ENCODE results near the gene CHRM1. TPM values are rescaled to one million over a fixed set of nuclear protein-coding genes. Genes with fewer than 3 reads are reported as not detected.
"Not testable (repeated sequence)": the region's sequence is repeated elsewhere in the genome, so short reads cannot be mapped to it uniquely, and the experiment has no call there.

CHRM1 gene
- total and polyA plus RNA-seq, 2 donors from 2014 or later = 0.22 to 0.44 TPM

DNA sequence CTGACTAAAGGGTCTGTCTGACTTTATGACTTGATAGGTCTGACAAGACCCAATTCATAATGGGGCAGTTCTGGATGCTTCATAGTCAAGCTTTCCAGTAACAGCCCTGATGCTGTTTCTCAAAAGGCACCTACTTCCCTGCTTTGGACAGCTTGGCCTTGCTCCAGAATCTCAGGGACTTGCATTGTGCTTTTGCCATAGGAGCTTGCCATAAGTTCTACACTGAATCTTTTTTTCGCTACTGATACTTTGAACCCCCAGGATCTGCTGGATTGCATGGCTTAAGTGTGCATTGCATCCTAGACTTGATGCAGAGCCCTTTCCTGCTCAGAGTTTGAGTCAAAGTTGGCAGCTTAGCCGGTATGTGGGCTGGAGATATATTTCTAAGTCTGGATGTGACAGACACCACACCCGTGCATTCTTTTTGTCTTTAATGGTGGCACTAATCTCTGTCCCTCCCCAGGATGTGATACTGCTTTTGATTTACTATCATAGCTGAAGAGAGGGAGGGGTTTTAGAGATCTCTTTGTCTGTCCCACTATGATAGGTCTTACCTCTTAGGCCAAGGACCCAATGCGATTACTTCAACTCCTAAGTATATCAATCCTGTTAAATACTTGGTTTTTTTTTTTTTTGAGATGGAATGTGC lies 57.4 kb downstream of the CHRM1 start:
- Histone ChIP-seq H3K9ac (ENCODE audit: low read length in 3 of 3) (no peak overlapping the region), H3K27ac (ENCODE audit: low read depth in 2 of 2, low read length in 2 of 2) (no peak overlapping the region), H3K9me3 (ENCODE audit: control insufficient read depth in 2 of 3, insufficient read depth in 1 of 3, low read length in 3 of 3) (no peaks in the 10 kb centered on the region), H3K27me3 (ENCODE audit: control insufficient read depth, insufficient read depth, low read length) (no peaks in the 10 kb centered on the region), H3K4me1 (ENCODE audit: control insufficient read depth in 2 of 3, insufficient read depth in 2 of 3, low read depth in 1 of 3, low read length in 3 of 3) (no peaks in the 10 kb centered on the region), H3K36me3 (ENCODE audit: control insufficient read depth in 2 of 3, insufficient read depth in 3 of 3, low read length in 3 of 3) (no peaks in the 10 kb centered on the region), H3K4me3 (ENCODE audit: low read length in 3 of 3) (no peak overlapping the region)
- TF ChIP-seq, protein P1, sequence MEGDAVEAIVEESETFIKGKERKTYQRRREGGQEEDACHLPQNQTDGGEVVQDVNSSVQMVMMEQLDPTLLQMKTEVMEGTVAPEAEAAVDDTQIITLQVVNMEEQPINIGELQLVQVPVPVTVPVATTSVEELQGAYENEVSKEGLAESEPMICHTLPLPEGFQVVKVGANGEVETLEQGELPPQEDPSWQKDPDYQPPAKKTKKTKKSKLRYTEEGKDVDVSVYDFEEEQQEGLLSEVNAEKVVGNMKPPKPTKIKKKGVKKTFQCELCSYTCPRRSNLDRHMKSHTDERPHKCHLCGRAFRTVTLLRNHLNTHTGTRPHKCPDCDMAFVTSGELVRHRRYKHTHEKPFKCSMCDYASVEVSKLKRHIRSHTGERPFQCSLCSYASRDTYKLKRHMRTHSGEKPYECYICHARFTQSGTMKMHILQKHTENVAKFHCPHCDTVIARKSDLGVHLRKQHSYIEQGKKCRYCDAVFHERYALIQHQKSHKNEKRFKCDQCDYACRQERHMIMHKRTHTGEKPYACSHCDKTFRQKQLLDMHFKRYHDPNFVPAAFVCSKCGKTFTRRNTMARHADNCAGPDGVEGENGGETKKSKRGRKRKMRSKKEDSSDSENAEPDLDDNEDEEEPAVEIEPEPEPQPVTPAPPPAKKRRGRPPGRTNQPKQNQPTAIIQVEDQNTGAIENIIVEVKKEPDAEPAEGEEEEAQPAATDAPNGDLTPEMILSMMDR (IDR thresholded peaks at IDR 0.05; ENCODE audit: borderline replicate concordance, extremely low read depth, insufficient read depth) = no peak
- intact Hi-C loops (cut with DNase I) = loop anchor here (10.0 kb wide), 1 partner anchor 79 kb away; the partner anchor contains the start of gene TMEM179B
- FAIRE-seq = no peak
- DNase-seq = peak in 1 of 5 donors; percentile 1

GRCh38 chr11:62861564-62862192 lies 59.5 kb downstream of the CHRM1 start:
- H3K27ac ChIP-seq (ENCODE audit: low read depth in 2 of 2, low read length in 2 of 2); FAIRE-seq; H3K9ac ChIP-seq (ENCODE audit: low read length in 3 of 3); H3K4me3 ChIP-seq (ENCODE audit: low read length in 3 of 3); H3K27me3 ChIP-seq (ENCODE audit: control insufficient read depth, insufficient read depth, low read length); H3K36me3 ChIP-seq (ENCODE audit: control insufficient read depth in 2 of 3, insufficient read depth in 3 of 3, low read length in 3 of 3); H3K9me3 ChIP-seq (ENCODE audit: control insufficient read depth in 2 of 3, insufficient read depth in 1 of 3, low read length in 3 of 3); H3K4me1 ChIP-seq (ENCODE audit: control insufficient read depth in 2 of 3, insufficient read depth in 2 of 3, low read depth in 1 of 3, low read length in 3 of 3): not testable (repeated sequence)
- intact Hi-C loops (cut with DNase I) = loop anchor here (10.0 kb wide), 1 partner anchor 77 kb away; the partner anchor contains the start of gene TMEM179B
- peak in 1 of 5 donors; percentile 35 for DNase-seq

- TF ChIP-seq, protein P1 (IDR thresholded peaks at IDR 0.05; ENCODE audit: borderline replicate concordance, extremely low read depth, insufficient read depth) = no peak
- no peaks in the 10 kb centered on the region for H3K27me3 ChIP-seq (ENCODE audit: control insufficient read depth, insufficient read depth, low read length)
- H3K4me1 ChIP-seq (ENCODE audit: control insufficient read depth in 2 of 3, insufficient read depth in 2 of 3, low read depth in 1 of 3, low read length in 3 of 3) = peaks cover 0 to 6% (median 3%) of the 10 kb centered on the region in 3 donors
- H3K9ac ChIP-seq (ENCODE audit: low read length in 3 of 3) = no peak overlapping the region
- H3K27ac ChIP-seq (ENCODE audit: low read depth in 2 of 2, low read length in 2 of 2) = no peak overlapping the region
- DNase-seq (peak in 1 of 5 donors; percentile 28), FAIRE-seq (no peak)
- no peaks in the 10 kb centered on the region for H3K9me3 ChIP-seq (ENCODE audit: control insufficient read depth in 2 of 3, insufficient read depth in 1 of 3, low read length in 3 of 3)
- intact Hi-C loops (cut with DNase I) = loop anchor here (10.0 kb wide), 1 partner anchor 76 kb away; the partner anchor contains the start of gene TMEM179B
- H3K36me3 ChIP-seq (ENCODE audit: control insufficient read depth in 2 of 3, insufficient read depth in 3 of 3, low read length in 3 of 3) = no peaks in the 10 kb centered on the region
- no peak overlapping the region for H3K4me3 ChIP-seq (ENCODE audit: low read length in 3 of 3)
Measured at GRCh38 chr11:62860835-62861563, 60.2 kb downstream of the CHRM1 start.

DNA sequence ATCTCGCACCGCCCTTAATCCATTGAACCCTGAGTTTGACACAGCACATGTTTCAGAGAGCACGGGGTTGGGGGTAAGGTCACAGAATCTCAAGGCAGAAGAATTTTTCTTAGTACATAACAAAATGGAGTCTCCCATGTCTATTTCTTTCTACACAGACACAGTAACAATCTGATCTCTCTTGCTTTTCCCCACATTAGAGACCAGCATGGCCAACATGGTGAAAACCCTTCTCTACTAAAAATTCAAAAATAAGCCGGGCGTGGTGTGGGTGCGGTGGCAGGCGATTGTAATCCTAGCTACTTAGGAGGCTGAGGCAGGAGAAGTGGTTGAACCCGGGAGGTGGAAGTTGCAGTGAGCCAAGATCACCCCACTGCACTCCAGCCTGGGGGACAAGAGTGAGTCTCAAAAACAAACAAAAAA lies 61.9 kb downstream of the CHRM1 start:
- H3K27ac ChIP-seq (ENCODE audit: low read depth in 2 of 2, low read length in 2 of 2); intact Hi-C loops (cut with DNase I); H3K9ac ChIP-seq (ENCODE audit: low read length in 3 of 3); H3K27me3 ChIP-seq (ENCODE audit: control insufficient read depth, insufficient read depth, low read length); FAIRE-seq; H3K36me3 ChIP-seq (ENCODE audit: control insufficient read depth in 2 of 3, insufficient read depth in 3 of 3, low read length in 3 of 3); H3K4me3 ChIP-seq (ENCODE audit: low read length in 3 of 3); H3K9me3 ChIP-seq (ENCODE audit: control insufficient read depth in 2 of 3, insufficient read depth in 1 of 3, low read length in 3 of 3): not testable (repeated sequence)
- peaks cover 0 to 13% (median 4%) of the 10 kb centered on the region in 3 donors for H3K4me1 ChIP-seq (ENCODE audit: control insufficient read depth in 2 of 3, insufficient read depth in 2 of 3, low read depth in 1 of 3, low read length in 3 of 3)
- DNase-seq = peak in 1 of 5 donors; percentile 10

Other genes starting within 250 kb of the CHRM1 start
- 7.6 TPM for gene UQCC3, start 249.7 kb downstream of the CHRM1 start, total RNA-seq
- 24.8 TPM for gene UQCC3, start 249.7 kb downstream of the CHRM1 start, polyA plus RNA-seq (ENCODE audit: insufficient read depth, low read depth, low replicate concordance)
- 7.9 TPM for gene LBHD1, start 249.1 kb downstream of the CHRM1 start, total RNA-seq
- gene LBHD1, start 249.1 kb downstream of the CHRM1 start, polyA plus RNA-seq (ENCODE audit: insufficient read depth, low read depth, low replicate concordance) = 5.3 TPM
- gene UBXN1, start 242.3 kb downstream of the CHRM1 start, total RNA-seq = 89.2 TPM
- 139 TPM for gene UBXN1, start 242.3 kb downstream of the CHRM1 start, polyA plus RNA-seq (ENCODE audit: insufficient read depth, low read depth, low replicate concordance)
- gene LRRN4CL, start 231.8 kb downstream of the CHRM1 start, total RNA-seq = 1.2 TPM
- gene LRRN4CL, start 231.8 kb downstream of the CHRM1 start, polyA plus RNA-seq (ENCODE audit: insufficient read depth, low read depth, low replicate concordance) = 0.58 TPM
- gene BSCL2, start 213.9 kb downstream of the CHRM1 start, total RNA-seq = 93.2 TPM
- 249 TPM for gene BSCL2, start 213.9 kb downstream of the CHRM1 start, polyA plus RNA-seq (ENCODE audit: insufficient read depth, low read depth, low replicate concordance)
- not detected for gene GNG3, start 213.7 kb downstream of the CHRM1 start, total RNA-seq
- gene GNG3, start 213.7 kb downstream of the CHRM1 start, polyA plus RNA-seq (ENCODE audit: insufficient read depth, low read depth, low replicate concordance) = 1.1 TPM
- gene HNRNPUL2, start 193.9 kb downstream of the CHRM1 start, total RNA-seq = 49.0 TPM
- gene HNRNPUL2, start 193.9 kb downstream of the CHRM1 start, polyA plus RNA-seq (ENCODE audit: insufficient read depth, low read depth, low replicate concordance) = 37.1 TPM
- gene TTC9C, start 192.9 kb downstream of the CHRM1 start, total RNA-seq = 24.8 TPM
- 39.2 TPM for gene TTC9C, start 192.9 kb downstream of the CHRM1 start, polyA plus RNA-seq (ENCODE audit: insufficient read depth, low read depth, low replicate concordance)
- 15.0 TPM for gene ZBTB3, start 167.2 kb downstream of the CHRM1 start, total RNA-seq
- 4.8 TPM for gene ZBTB3, start 167.2 kb downstream of the CHRM1 start, polyA plus RNA-seq (ENCODE audit: insufficient read depth, low read depth, low replicate concordance)
- 66.0 TPM for gene POLR2G, start 159.8 kb downstream of the CHRM1 start, total RNA-seq
- 143 TPM for gene POLR2G, start 159.8 kb downstream of the CHRM1 start, polyA plus RNA-seq (ENCODE audit: insufficient read depth, low read depth, low replicate concordance)
- gene TAF6L, start 150.0 kb downstream of the CHRM1 start, total RNA-seq = 27.1 TPM
- 19.3 TPM for gene TAF6L, start 150.0 kb downstream of the CHRM1 start, polyA plus RNA-seq (ENCODE audit: insufficient read depth, low read depth, low replicate concordance)
- 57.1 TPM for gene TMEM179B, start 134.0 kb downstream of the CHRM1 start, total RNA-seq
- gene TMEM179B, start 134.0 kb downstream of the CHRM1 start, polyA plus RNA-seq (ENCODE audit: insufficient read depth, low read depth, low replicate concordance) = 105 TPM
- gene TMEM223, start 129.4 kb downstream of the CHRM1 start, total RNA-seq = 16.5 TPM
- gene TMEM223, start 129.4 kb downstream of the CHRM1 start, polyA plus RNA-seq (ENCODE audit: insufficient read depth, low read depth, low replicate concordance) = 34.9 TPM
- 83.8 TPM for gene NXF1, start 115.9 kb downstream of the CHRM1 start, total RNA-seq
- 70.7 TPM for gene NXF1, start 115.9 kb downstream of the CHRM1 start, polyA plus RNA-seq (ENCODE audit: insufficient read depth, low read depth, low replicate concordance)
- gene STX5, start 89.3 kb downstream of the CHRM1 start, total RNA-seq = 39.6 TPM
- 44.6 TPM for gene STX5, start 89.3 kb downstream of the CHRM1 start, polyA plus RNA-seq (ENCODE audit: insufficient read depth, low read depth, low replicate concordance)
- gene TEX54, start 88.5 kb downstream of the CHRM1 start, total RNA-seq = not detected
- not detected for gene TEX54, start 88.5 kb downstream of the CHRM1 start, polyA plus RNA-seq (ENCODE audit: insufficient read depth, low read depth, low replicate concordance)
- 48.9 TPM for gene WDR74, start 81.8 kb downstream of the CHRM1 start, total RNA-seq
- 38.5 TPM for gene WDR74, start 81.8 kb downstream of the CHRM1 start, polyA plus RNA-seq (ENCODE audit: insufficient read depth, low read depth, low replicate concordance)
- 203 TPM for gene SLC3A2, start 40.5 kb downstream of the CHRM1 start, total RNA-seq
- gene SLC3A2, start 40.5 kb downstream of the CHRM1 start, polyA plus RNA-seq (ENCODE audit: insufficient read depth, low read depth, low replicate concordance) = 299 TPM
- 2.4 TPM for gene SLC22A6, start 63.6 kb upstream of the CHRM1 start, total RNA-seq
- 362 TPM for gene SLC22A6, start 63.6 kb upstream of the CHRM1 start, polyA plus RNA-seq (ENCODE audit: insufficient read depth, low read depth, low replicate concordance)
- gene SLC22A8, start 94.5 kb upstream of the CHRM1 start, total RNA-seq = 0.41 TPM
- gene SLC22A8, start 94.5 kb upstream of the CHRM1 start, polyA plus RNA-seq (ENCODE audit: insufficient read depth, low read depth, low replicate concordance) = 447 TPM
- 0.91 TPM for gene SLC22A24, start 222.9 kb upstream of the CHRM1 start, total RNA-seq
- gene SLC22A24, start 222.9 kb upstream of the CHRM1 start, polyA plus RNA-seq (ENCODE audit: insufficient read depth, low read depth, low replicate concordance) = 0.86 TPM

Data from kidney (tissue), 14 donors.